Diencephalon (tissue), 1 donor: Measurements from ENCODE around the gene ABCC6. TPM values are rescaled to one million over a fixed set of nuclear protein-coding genes. Genes with fewer than 3 reads are reported as not detected.

Experiments used
- total RNA-seq: library from RNA; depleted of rRNA; stranded (reverse); fragments of >200 nt; gene quantifications from one replicate; pipeline ENCODE4 v1.2.3, GENCODE V29; 2014

The ABCC6 gene
- 0.23 TPM for total RNA-seq

GRCh38 chr16:16222850-16223661, at the start of gene ABCC6:
Gene ABCC6 (minus strand): TSS chr16:16223494. CDS start chr16:16223434, 60 bp downstream.

Other genes starting within 250 kb of the ABCC6 start
- gene NOMO3, start 9.0 kb upstream of the ABCC6 start, total RNA-seq = 67.4 TPM
- 3.0 TPM for gene NPIPA7, start 155.6 kb upstream of the ABCC6 start, total RNA-seq